ENCODE data around the gene E4F1. TPM values are rescaled to one million over a fixed set of nuclear protein-coding genes. Genes with fewer than 3 reads are reported as not detected.

The E4F1 gene
- polyA plus RNA-seq, 3 donors = 4.9 to 50.9 (median 5.8) TPM

- no peak overlapping the region for H3K4me2 ChIP-seq (replicated peaks; ENCODE audit: extremely low read depth, low read length, poor library complexity, severe bottlenecking)
- TF ChIP-seq, protein P1, sequence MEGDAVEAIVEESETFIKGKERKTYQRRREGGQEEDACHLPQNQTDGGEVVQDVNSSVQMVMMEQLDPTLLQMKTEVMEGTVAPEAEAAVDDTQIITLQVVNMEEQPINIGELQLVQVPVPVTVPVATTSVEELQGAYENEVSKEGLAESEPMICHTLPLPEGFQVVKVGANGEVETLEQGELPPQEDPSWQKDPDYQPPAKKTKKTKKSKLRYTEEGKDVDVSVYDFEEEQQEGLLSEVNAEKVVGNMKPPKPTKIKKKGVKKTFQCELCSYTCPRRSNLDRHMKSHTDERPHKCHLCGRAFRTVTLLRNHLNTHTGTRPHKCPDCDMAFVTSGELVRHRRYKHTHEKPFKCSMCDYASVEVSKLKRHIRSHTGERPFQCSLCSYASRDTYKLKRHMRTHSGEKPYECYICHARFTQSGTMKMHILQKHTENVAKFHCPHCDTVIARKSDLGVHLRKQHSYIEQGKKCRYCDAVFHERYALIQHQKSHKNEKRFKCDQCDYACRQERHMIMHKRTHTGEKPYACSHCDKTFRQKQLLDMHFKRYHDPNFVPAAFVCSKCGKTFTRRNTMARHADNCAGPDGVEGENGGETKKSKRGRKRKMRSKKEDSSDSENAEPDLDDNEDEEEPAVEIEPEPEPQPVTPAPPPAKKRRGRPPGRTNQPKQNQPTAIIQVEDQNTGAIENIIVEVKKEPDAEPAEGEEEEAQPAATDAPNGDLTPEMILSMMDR (IDR thresholded peaks at IDR 0.05) = no peak
- no peak overlapping the region for H3K4me3 ChIP-seq (replicated peaks in 1 of 3; ENCODE audit: low read depth in 2 of 3, low read length in 3 of 3)
- peaks cover 5% of the 10 kb centered on the region for H3K79me2 ChIP-seq (ENCODE audit: insufficient read depth, low read length)
- no peak overlapping the region for H3K4me3 Mint-ChIP-seq
- H2AFZ ChIP-seq (ENCODE audit: insufficient read depth, low read depth, low read length, poor library complexity, severe bottlenecking) = no peak overlapping the region
- intact Hi-C loops (cut with micrococcal nuclease) = loop anchor here in 1 of 2 donors (10.0 kb wide), 1 partner anchor 239 kb away; the partner anchor contains the start of gene ZNF598
- H3K27me3 Mint-ChIP-seq (ENCODE audit: low read depth in 3 of 3) = peaks cover 4 to 7% (median 5%) of the 10 kb centered on the region in 3 donors
- H3K27ac ChIP-seq (ENCODE audit: low read depth in 1 of 2, low read length in 2 of 2) = no peak overlapping the region
- peaks cover 1% of the 10 kb centered on the region for H4K20me1 ChIP-seq (ENCODE audit: insufficient read depth, low read length)
- no peak overlapping the region for H3K27ac Mint-ChIP-seq
- no peak for DNase-seq
- H3K4me1 ChIP-seq (ENCODE audit: control insufficient read depth in 1 of 2, insufficient read depth in 2 of 2, low read length in 2 of 2) = no peaks in the 10 kb centered on the region
- no peak overlapping the region for H3K9ac ChIP-seq (ENCODE audit: insufficient read depth, low read length, poor library complexity, severe bottlenecking)
- peaks cover 42 to 76% of the 10 kb centered on the region in 2 donors for H3K36me3 Mint-ChIP-seq
- 89% methylated on average over 5 of the region's 11 CpGs for WGBS (ENCODE audit: insufficient coverage)
- H3K4me1 Mint-ChIP-seq = peaks cover 3% of the 10 kb centered on the region
- H3K9me3 ChIP-seq (replicated peaks in 1 of 2; ENCODE audit: control insufficient read depth in 1 of 2, insufficient read depth in 1 of 2, low read length in 2 of 2) = no peaks in the 10 kb centered on the region
- peaks cover 0 to 1% of the 10 kb centered on the region in 2 donors for H3K27me3 ChIP-seq (ENCODE audit: control insufficient read depth in 2 of 2, insufficient read depth in 2 of 2, low read length in 2 of 2)
- peaks cover 47 to 55% of the 10 kb centered on the region in 2 donors for H3K36me3 ChIP-seq (replicated peaks in 1 of 2; ENCODE audit: control insufficient read depth in 1 of 2, insufficient read depth in 2 of 2, low read length in 2 of 2)
- H3K9me3 Mint-ChIP-seq = peaks cover 0 to 3% (median 0%) of the 10 kb centered on the region in 7 donors
These were observed 20.4 kb downstream of the E4F1 start for GRCh38 chr16:2243781-2244180.

DNA sequence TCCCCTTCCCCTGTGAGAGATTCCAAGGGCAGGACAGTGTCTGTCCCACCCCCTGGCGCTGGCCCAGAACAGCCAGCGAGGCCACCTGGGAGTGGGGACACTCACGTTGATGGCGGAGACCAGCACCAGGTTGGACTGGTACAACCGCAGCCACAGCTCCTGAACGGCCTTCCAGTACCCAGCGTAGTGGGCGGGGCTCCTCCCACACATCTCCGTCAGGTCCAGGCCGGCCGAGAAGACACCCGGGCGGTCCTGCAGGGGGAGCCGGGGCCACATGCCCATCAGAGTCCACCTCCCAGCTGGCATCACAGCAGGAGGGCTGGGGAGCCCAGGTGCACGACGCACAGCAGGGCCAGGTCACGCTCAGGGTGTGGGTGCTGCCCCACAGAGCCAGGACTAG is 20.9 kb downstream of the E4F1 start:
- Histone ChIP-seq H3K9me3 (replicated peaks in 1 of 2; ENCODE audit: control insufficient read depth in 1 of 2, insufficient read depth in 1 of 2, low read length in 2 of 2) (no peaks in the 10 kb centered on the region), H3K9ac (ENCODE audit: insufficient read depth, low read length, poor library complexity, severe bottlenecking) (no peak overlapping the region), H3K27me3 (ENCODE audit: control insufficient read depth in 2 of 2, insufficient read depth in 2 of 2, low read length in 2 of 2) (no peaks in the 10 kb centered on the region), H2AFZ (ENCODE audit: insufficient read depth, low read depth, low read length, poor library complexity, severe bottlenecking) (no peak overlapping the region), H3K79me2 (ENCODE audit: insufficient read depth, low read length) (peaks cover 5% of the 10 kb centered on the region), H4K20me1 (ENCODE audit: insufficient read depth, low read length) (no peaks in the 10 kb centered on the region), H3K36me3 (replicated peaks in 1 of 2; ENCODE audit: control insufficient read depth in 1 of 2, insufficient read depth in 2 of 2, low read length in 2 of 2) (peaks cover 47 to 54% of the 10 kb centered on the region in 2 donors), H3K4me1 (ENCODE audit: control insufficient read depth in 1 of 2, insufficient read depth in 2 of 2, low read length in 2 of 2) (no peaks in the 10 kb centered on the region), H3K27ac (ENCODE audit: low read depth in 1 of 2, low read length in 2 of 2) (no peak overlapping the region), H3K4me2 (replicated peaks; ENCODE audit: extremely low read depth, low read length, poor library complexity, severe bottlenecking) (no peak overlapping the region), H3K4me3 (replicated peaks in 1 of 3; ENCODE audit: low read depth in 2 of 3, low read length in 3 of 3) (no peak overlapping the region)
- Mint-ChIP-seq H3K27me3 (ENCODE audit: low read depth in 3 of 3) (peaks cover 2 to 4% (median 3%) of the 10 kb centered on the region in 3 donors), H3K4me1 (peaks cover 3% of the 10 kb centered on the region), H3K4me3 (no peak overlapping the region), H3K27ac (no peak overlapping the region), H3K36me3 (peaks cover 42 to 75% of the 10 kb centered on the region in 2 donors), H3K9me3 (peaks cover 0 to 3% (median 0%) of the 10 kb centered on the region in 7 donors)
- no peak for DNase-seq
- TF ChIP-seq, protein P1 (IDR thresholded peaks at IDR 0.05) = no peak
- 89% methylated on average over 8 of the region's 17 CpGs for WGBS (ENCODE audit: insufficient coverage)
- intact Hi-C loops (cut with micrococcal nuclease) = loop anchor here in 1 of 2 donors (10.0 kb wide), 1 partner anchor 240 kb away; the partner anchor contains the start of gene ZNF598
